NCI-H2107 treated with DMSO at 0.1 percent for 48 hours (cell line): ENCODE measurements around the gene SYNDIG1.

ENCODE experiments used
- DNase-seq: peaks from one replicate; lab custom pipeline; 2025; ENCODE audit not compliant: unreplicated experiment; lab: John Stamatoyannopoulos, UW

The SYNDIG1 gene

GRCh38 chr20:24653306-24653705, 183.9 kb downstream of the SYNDIG1 start:
- no peak for DNase-seq

DNA sequence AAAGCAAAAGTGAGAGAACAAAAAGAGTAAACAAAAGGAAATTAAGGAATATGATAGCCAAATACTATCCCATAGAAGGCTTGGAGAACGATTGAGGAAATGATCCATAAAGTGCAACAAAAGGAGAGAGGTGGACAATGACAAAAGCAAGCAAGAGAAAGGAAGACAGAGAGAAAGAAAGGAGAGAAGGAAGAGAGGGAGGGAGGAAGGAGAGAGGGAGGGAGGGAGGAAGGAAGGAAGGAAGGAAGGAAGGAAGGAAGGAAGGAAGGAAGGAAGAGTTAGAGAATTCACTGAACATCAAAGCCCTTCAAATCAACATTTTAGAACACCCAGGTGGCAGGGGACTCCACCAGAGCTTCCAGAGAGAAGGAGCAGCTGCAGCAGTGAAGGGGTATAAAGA, 185.0 kb downstream of the SYNDIG1 start:
- no peak for DNase-seq

DNA sequence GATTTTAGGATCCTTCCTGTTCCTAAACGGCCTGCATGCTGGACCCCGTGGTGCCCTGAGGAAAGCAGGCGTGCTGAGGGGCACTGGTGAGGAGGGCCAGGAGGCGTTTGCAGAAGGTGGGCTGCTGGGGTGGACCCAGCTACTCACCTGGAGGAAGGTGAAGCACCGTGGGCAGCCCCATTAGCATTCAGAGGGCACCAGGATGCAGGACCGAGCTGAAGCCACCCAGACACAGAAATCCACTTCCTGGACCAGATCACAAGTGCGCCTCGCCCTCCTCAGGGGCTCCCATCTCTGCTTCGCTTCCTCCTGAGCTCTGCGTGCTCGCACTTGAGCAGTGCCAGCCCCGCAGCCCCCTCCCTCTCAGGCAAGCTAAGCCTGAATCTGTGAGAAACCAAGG, 187.0 kb downstream of the SYNDIG1 start:
- DNase-seq, result no peak

- no peak for DNase-seq
Measured at GRCh38 chr20:24657196-24657595, 187.8 kb downstream of the SYNDIG1 start.

GRCh38 chr20:24657878-24658620, 188.6 kb downstream of the SYNDIG1 start:
- DNase-seq, result no peak

- no peak for DNase-seq
Measured at GRCh38 chr20:24658920-24659660, 189.7 kb downstream of the SYNDIG1 start.

GRCh38 chr20:24659835-24660234, 190.4 kb downstream of the SYNDIG1 start:
- DNase-seq, result no peak

DNA sequence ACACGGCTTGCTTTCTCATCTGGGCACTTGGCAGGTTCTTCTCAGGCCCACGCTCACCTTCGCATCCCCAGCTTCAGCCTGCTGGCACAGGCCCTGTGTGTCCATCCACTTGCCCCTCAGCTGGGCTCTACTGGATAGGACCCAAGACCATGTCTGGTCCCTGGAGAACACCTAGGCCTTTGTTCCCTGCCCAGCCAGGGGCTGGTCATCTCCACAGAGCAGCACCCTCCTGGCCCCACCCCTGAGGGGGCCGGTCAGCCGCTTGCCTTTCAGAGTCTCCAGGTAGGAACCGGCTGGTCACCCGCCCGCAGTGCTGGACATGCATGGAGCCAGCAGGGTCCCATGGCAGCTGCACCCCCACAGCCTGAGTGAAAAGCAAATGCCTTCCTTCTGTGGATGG, 191.2 kb downstream of the SYNDIG1 start:
- no peak for DNase-seq

DNA sequence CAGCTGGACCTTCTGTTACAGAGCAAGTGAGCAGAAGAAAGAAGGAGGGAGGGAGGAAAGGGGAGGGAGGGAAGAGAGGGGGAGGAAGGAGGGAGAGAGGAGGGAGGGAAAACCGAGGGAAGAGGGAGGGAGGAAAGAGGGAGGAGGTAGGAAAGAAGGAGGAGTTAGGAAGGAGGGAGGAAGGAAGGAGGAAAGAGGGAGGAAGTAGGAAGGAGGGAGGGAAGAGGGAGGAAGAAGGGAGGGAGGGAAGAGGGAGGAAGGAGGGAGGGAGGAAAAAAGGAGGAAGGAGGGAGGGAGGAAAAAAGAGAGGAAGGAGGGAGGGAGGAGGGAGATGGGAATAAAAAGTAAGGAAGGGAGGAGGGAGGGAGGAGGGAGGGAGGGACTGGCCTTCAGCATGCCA, 191.8 kb downstream of the SYNDIG1 start:
- no peak for DNase-seq

GRCh38 chr20:24662322-24662721, 192.9 kb downstream of the SYNDIG1 start:
- no peak for DNase-seq

DNA sequence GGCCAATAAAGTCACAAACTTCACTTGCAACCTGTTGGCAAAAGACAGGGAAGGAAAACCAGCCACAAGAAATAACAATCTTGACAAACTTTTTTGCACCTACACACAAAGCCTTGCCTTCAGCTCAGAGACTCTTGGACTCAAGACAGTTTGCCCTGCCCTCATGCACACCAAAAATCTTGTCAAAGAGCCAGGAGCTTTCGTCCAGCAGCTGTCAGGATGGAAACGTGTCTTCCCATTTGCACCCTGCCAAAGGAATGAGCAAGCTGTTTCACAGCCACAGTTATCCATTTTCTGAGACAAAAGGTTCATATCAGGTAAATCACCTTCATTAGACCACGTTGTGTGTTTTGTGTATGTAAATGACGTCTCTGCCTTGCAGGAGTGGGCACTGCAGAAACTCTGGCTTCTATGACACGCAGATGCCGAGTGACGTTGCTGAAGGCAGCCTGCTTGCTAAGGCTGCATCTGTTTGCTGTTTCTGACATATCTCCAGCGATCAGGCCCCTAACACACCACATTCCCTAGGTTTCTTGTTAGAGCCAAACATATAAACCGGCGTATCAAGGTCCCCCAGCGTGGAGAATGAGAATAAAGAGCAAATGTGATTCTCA, 193.4 kb downstream of the SYNDIG1 start:
- DNase-seq, result no peak

GRCh38 chr20:24663496-24663895, 194.1 kb downstream of the SYNDIG1 start:
- DNase-seq, result no peak

DNA sequence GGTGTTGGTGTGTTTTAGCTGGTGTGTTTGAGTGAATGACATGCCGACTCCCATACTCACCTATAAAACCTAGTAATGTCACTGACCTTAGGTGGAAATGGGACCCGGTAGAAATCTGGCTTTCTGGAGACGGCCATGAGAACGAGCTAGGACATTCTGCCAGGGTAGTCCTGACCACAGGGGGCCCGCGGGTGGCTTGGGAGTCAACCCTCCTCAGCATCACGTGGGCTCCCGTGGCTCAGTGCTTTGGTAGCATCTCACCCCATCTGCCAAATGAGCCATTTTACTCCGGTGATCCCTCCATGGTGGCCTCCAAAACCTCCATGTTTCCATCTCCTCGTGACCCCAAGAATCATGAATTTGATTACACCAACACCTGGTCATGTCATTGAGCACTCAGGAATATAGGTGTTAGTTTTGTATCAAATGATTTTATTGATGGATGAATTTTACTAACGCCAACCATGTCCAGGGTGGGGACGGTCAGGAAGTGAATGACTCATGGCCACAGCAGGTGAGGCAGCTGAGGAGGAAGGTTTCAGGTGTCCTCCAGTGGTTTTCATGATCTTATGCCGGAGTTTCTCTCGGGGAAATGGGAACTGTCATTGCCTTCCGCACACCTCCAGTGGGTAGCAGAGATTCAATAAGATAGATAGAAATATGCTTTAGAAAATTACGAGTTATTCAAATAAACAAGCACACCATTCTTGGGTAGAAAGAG, 195.0 kb downstream of the SYNDIG1 start:
- no peak for DNase-seq

- DNase-seq, result no peak
Measured at GRCh38 chr20:24665196-24665595, 195.8 kb downstream of the SYNDIG1 start.

- no peak for DNase-seq
Measured at GRCh38 chr20:24665741-24666191, 196.3 kb downstream of the SYNDIG1 start.

- DNase-seq, result no peak
Measured at GRCh38 chr20:24667689-24668383, 198.4 kb downstream of the SYNDIG1 start.

GRCh38 chr20:24668384-24668702, 198.9 kb downstream of the SYNDIG1 start:
- DNase-seq, result no peak

GRCh38 chr20:24668791-24669190, 199.4 kb downstream of the SYNDIG1 start:
- no peak for DNase-seq

DNA sequence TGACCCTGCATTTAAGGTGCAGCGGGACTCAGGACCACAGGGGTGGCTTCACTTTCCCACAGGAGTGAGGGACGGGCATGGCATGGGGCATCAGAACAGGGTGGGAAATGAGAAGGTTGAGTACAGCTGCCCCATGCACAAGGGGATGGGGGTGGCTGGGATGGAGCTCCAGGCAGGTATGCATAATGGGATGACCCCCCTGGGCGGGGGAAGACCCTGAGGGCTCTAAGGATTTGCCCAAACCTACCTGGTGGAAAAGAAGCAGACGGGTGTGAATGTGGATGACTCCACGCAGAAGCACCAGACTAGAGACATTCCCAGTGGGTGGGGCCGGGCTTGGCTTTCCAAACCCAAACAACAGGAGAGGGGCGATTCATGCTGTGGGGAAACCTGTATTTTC, 200.3 kb downstream of the SYNDIG1 start:
- no peak for DNase-seq

GRCh38 chr20:24670341-24670872, 201.0 kb downstream of the SYNDIG1 start:
- no peak for DNase-seq

DNA sequence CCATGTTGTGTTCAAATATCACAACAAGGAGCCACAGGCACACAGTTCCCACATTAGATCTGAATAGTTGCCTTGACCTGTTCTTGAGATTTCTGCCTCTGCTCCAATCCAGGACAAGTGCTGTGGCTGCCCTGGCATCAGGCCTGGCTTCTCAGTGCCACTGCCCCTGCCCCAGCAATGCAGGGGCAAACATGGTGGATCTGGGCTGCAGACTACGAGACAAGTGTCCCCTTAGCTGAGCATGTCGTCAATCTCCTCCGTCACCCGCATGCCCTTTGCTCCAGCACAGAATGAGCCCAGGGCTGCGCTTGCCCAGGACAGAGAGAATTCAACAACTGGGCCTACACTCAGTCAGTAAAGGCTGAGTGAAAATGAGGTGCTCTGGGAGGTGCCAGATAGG, 201.6 kb downstream of the SYNDIG1 start:
- no peak for DNase-seq
